Muscle layer of duodenum (tissue), 2 donors: ENCODE results near the gene CCDC177.

Experiments used
- H3K27ac ChIP-seq: one replicate; pipeline ENCODE4 v1.7.0; 2013; ENCODE audit warnings: mild to moderate bottlenecking, low read length
- H3K27me3 ChIP-seq: one replicate; pipeline ENCODE4 v1.7.0; 2013; ENCODE audit warnings: low read depth, mild to moderate bottlenecking, control low read depth, low read length
- H3K36me3 ChIP-seq, 2 donors: one replicate each; pipeline ENCODE4 v1.7.0; 2013; ENCODE audit warnings: low read length in 2 of 2, control low read depth in 1 of 2, mild to moderate bottlenecking in 1 of 2; ENCODE audit not compliant: insufficient read depth in 2 of 2, control insufficient read depth in 1 of 2
- H3K4me1 ChIP-seq, 2 donors: one replicate each; pipeline ENCODE4 v1.7.0; 2013; ENCODE audit warnings: low read length in 2 of 2, mild to moderate bottlenecking in 2 of 2, control low read depth in 1 of 2, moderate library complexity in 1 of 2; ENCODE audit not compliant: insufficient read depth in 2 of 2, control insufficient read depth in 1 of 2
- H3K4me3 ChIP-seq, 2 donors: one replicate each; pipeline ENCODE4 v1.7.0; 2013; ENCODE audit warnings: low read length in 2 of 2, low read depth in 1 of 2, mild to moderate bottlenecking in 1 of 2
- H3K9me3 ChIP-seq, 2 donors: one replicate each; pipeline ENCODE4 v1.7.0; 2013; ENCODE audit warnings: low read length in 2 of 2, control low read depth in 1 of 2, mild to moderate bottlenecking in 1 of 2; ENCODE audit not compliant: control insufficient read depth in 1 of 2
- donor health status: healthy.

Gene CCDC177

GRCh38 chr14:69537900-69538299, 36.8 kb downstream of the CCDC177 start:
- H3K9me3 ChIP-seq, result no peaks in the 10 kb centered on the region
- H3K36me3 ChIP-seq, result no peaks in the 10 kb centered on the region
- H3K4me1 ChIP-seq, result no peaks in the 10 kb centered on the region
- H3K27me3 ChIP-seq, result no peaks in the 10 kb centered on the region
- H3K27ac ChIP-seq, result no peak overlapping the region
- H3K4me3 ChIP-seq, result no peak overlapping the region

DNA sequence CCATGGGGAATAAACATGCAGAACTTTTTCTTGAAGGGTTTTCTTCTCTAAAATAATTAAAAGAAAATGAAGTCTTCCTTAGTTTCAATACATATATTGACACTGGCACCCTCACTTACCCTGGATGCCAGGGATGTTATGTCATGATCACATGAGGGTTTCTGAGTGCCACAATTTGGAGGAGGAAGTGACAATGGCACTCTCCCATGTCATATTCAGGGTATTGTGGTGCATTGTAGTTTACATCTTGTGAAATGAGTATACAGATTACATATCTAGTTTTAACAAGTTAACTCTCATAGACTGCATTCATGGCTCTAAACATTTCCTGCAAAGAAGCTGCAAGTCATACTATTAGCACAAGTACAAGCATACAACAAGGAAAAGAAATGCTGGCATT, 37.7 kb downstream of the CCDC177 start:
- no peak overlapping the region for H3K27ac ChIP-seq
- no peaks in the 10 kb centered on the region for H3K36me3 ChIP-seq
- H3K9me3 ChIP-seq, result no peaks in the 10 kb centered on the region
- H3K27me3 ChIP-seq, result no peaks in the 10 kb centered on the region
- no peak overlapping the region for H3K4me3 ChIP-seq
- H3K4me1 ChIP-seq, result no peaks in the 10 kb centered on the region

GRCh38 chr14:69535230-69535848, 39.3 kb downstream of the CCDC177 start:
- Histone ChIP-seq H3K9me3 (no peaks in the 10 kb centered on the region), H3K27me3 (no peaks in the 10 kb centered on the region), H3K4me3 (no peak overlapping the region), H3K36me3 (no peaks in the 10 kb centered on the region), H3K4me1 (no peaks in the 10 kb centered on the region), H3K27ac (no peak overlapping the region)

- Histone ChIP-seq H3K4me1 (no peaks in the 10 kb centered on the region), H3K4me3 (no peak overlapping the region), H3K27me3 (no peaks in the 10 kb centered on the region), H3K9me3 (no peaks in the 10 kb centered on the region), H3K36me3 (no peaks in the 10 kb centered on the region), H3K27ac (no peak overlapping the region)
Measured at GRCh38 chr14:69532561-69533340, 41.9 kb downstream of the CCDC177 start.

GRCh38 chr14:69531135-69531534, 43.5 kb downstream of the CCDC177 start:
- no peaks in the 10 kb centered on the region for H3K36me3 ChIP-seq
- H3K27ac ChIP-seq, result no peak overlapping the region
- no peaks in the 10 kb centered on the region for H3K4me1 ChIP-seq
- H3K9me3 ChIP-seq, result no peaks in the 10 kb centered on the region
- H3K27me3 ChIP-seq, result no peaks in the 10 kb centered on the region
- H3K4me3 ChIP-seq, result no peak overlapping the region

GRCh38 chr14:69530095-69530494, 44.6 kb downstream of the CCDC177 start:
- Histone ChIP-seq H3K27me3 (no peaks in the 10 kb centered on the region), H3K4me3 (no peak overlapping the region), H3K9me3 (no peaks in the 10 kb centered on the region), H3K36me3 (no peaks in the 10 kb centered on the region), H3K4me1 (no peaks in the 10 kb centered on the region), H3K27ac (no peak overlapping the region)

DNA sequence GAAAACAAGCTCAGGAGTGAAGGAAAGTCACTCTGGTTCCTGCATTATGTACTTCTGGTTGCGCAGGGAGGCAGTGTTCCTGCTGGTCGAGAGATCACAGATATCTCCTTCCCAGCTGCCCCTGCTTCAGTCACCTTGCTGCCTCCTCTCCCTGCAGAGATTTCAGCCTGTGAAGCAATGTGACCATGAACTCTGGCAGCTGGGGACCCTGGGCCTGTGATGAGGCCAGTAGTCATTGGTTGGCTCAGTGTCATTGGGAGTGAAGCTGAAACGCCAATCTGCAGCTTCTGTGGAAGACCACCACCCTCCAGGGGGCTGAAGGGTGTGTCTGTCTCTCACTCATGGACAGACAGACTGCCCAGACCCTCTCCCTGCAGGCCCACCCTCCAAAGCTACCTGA, 45.1 kb downstream of the CCDC177 start:
- H3K4me3 ChIP-seq, result no peak overlapping the region
- no peak overlapping the region for H3K27ac ChIP-seq
- no peaks in the 10 kb centered on the region for H3K36me3 ChIP-seq
- no peaks in the 10 kb centered on the region for H3K9me3 ChIP-seq
- H3K4me1 ChIP-seq, result no peaks in the 10 kb centered on the region
- H3K27me3 ChIP-seq, result no peaks in the 10 kb centered on the region

DNA sequence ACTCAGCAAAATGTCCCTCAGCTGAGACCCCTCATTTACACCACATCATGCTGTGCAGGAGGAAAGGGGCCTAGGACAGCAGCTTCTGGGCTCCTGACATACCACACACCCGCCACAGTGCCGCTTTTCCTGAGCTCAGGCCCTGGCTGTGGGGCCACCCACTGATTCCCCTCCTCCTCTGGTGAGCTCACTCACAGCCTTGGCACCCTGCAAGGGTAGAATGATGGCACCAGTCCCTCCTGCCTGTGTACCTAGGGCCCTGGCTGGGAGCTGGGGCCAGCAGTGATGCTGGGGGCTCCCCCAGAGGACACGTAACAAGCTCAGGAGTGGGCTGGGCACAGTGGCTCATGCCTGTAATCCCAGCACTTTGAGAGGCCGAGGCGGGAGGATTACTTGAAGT, 45.7 kb downstream of the CCDC177 start:
- no peak overlapping the region for H3K4me3 ChIP-seq
- no peaks in the 10 kb centered on the region for H3K4me1 ChIP-seq
- H3K36me3 ChIP-seq, result no peaks in the 10 kb centered on the region
- no peaks in the 10 kb centered on the region for H3K9me3 ChIP-seq
- no peak overlapping the region for H3K27ac ChIP-seq
- H3K27me3 ChIP-seq, result no peaks in the 10 kb centered on the region

DNA sequence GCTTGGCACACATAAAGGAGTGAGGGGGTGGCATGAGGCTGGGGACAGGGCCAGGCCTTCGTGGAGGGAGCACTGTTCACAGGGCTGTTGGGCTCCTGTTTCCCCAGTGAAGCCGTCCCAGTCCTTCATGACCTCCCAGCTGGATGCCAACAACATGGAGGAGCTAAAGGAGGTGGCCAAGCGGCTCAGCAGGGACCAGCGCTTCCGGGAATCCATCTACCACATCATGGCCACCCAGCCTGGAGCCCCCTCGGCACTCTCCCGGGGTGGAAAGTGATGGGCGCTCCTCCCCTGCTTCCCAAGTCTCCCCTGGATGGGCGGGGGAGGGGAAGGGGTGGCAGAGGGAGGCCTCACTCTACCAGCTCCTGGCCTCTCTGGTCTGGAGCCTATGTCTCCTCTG, 46.5 kb downstream of the CCDC177 start:
- Histone ChIP-seq H3K36me3 (no peaks in the 10 kb centered on the region), H3K27me3 (no peaks in the 10 kb centered on the region), H3K4me3 (no peak overlapping the region), H3K27ac (no peak overlapping the region), H3K4me1 (no peaks in the 10 kb centered on the region), H3K9me3 (no peaks in the 10 kb centered on the region)

DNA sequence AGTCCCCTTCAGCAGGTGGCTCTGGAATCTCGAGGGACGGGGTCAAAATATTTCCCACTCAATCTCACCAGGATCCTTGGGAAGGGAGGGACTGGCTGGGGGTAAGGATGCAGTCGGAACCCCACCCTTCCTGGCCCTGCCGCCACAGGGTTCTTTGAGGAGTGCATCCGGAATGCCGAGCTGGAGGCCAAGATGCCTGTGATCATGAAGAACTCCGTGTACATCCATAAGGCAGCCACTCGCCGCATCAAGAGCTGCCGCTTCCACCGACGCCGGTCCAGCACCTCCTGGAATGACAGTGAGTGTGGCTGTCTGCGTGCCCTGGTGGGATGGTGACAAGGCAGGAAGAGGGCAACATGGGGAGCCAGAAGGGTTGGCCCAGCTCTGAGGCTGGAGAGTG, 47.0 kb downstream of the CCDC177 start:
- H3K27ac ChIP-seq, result no peak overlapping the region
- no peaks in the 10 kb centered on the region for H3K27me3 ChIP-seq
- no peaks in the 10 kb centered on the region for H3K4me1 ChIP-seq
- H3K9me3 ChIP-seq, result no peaks in the 10 kb centered on the region
- H3K36me3 ChIP-seq, result no peaks in the 10 kb centered on the region
- no peak overlapping the region for H3K4me3 ChIP-seq

DNA sequence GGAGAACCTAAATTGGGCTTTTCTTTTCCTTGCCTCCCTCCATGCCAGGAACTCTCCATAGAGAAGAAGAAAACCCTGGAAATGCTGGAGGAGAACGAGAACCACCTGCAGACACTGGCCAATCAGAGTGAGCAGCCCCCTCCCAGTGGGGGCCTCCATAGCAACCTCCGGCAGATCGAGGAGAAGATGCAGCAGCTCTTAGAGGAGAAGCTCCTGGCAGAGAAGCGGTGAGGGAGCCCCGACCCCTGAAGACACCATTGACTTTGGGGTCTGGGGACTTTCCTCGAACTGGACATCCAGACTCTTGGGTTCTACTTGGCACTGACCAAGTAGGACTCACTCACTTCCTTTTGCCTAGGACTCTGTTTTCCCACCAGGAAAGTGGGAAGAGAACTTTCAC, 48.8 kb downstream of the CCDC177 start:
- H3K9me3 ChIP-seq, result no peaks in the 10 kb centered on the region
- no peaks in the 10 kb centered on the region for H3K27me3 ChIP-seq
- H3K27ac ChIP-seq, result no peak overlapping the region
- no peaks in the 10 kb centered on the region for H3K4me1 ChIP-seq
- no peak overlapping the region for H3K4me3 ChIP-seq
- H3K36me3 ChIP-seq, result no peaks in the 10 kb centered on the region

DNA sequence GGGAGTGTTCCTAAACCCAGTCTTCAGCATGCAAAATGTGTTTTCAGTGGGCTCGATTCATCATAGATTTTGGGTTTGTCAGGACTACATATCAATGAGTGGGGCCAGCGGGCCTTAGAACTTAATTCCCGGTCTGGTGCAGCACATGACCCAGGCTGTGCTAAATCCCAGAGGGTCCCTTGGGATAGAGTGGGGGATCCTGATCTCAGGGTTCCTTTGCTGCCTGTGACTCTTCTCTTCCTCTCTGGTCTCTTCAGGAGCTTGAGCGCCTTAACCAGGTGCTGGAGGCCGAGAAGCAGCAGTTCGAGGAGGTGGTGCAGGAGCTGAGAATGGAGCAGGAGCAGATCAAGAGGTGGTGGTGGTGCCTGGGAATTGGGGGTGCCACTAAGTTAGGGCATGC, 52.6 kb downstream of the CCDC177 start:
- H3K27me3 ChIP-seq, result no peaks in the 10 kb centered on the region
- H3K36me3 ChIP-seq, result no peaks in the 10 kb centered on the region
- H3K4me3 ChIP-seq, result no peak overlapping the region
- H3K4me1 ChIP-seq, result no peaks in the 10 kb centered on the region
- H3K27ac ChIP-seq, result no peak overlapping the region
- H3K9me3 ChIP-seq, result no peaks in the 10 kb centered on the region
